T1000 (cell line): ENCODE measurements around the gene COX7A2L.
"Not testable (repeated sequence)": the region's sequence is repeated elsewhere in the genome, so short reads cannot be mapped to it uniquely, and the experiment has no call there.

ENCODE experiments used
- DNase-seq: peaks from one replicate; lab custom pipeline; 2025; ENCODE audit warnings: mixed read lengths; lab: John Stamatoyannopoulos, UW

The COX7A2L gene

DNA sequence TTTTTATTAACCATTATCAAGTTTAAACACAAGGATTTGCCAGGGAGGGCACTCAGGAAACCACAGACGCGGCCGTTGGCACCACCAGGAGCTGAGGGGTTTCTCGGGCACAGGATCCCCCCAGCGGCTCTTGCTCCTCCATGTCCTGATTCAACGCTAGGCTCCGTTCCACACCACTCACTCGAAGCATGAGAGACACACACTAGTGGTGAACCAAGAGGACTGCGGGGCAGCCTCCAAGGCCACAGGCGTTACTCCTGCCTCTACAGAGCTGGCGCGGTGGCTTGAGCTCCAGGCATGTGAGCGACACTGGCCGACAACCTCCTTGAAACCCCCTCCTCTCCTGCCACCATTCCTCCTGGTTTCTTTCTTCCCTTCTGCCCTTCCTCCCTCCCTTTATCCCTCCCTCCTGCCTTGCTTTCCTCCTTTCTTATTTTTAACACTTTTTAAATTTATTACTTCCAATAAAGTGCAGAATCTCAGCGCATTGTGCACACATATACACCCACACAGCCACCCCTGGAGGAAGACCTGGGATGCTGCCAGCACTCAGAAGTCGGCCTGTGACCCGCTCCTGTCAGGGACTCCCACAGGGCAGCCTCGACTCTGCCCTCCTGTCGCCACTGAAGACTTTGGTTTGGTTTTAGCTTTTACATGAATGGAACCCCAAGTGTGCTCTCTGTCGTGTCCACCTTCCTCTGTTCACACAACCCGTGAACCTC is 21.7 kb downstream of the COX7A2L start:
- no peak for DNase-seq

GRCh38 chr2:42338567-42339190 is 22.3 kb downstream of the COX7A2L start:
- no peak for DNase-seq

- DNase-seq = no peak
These were observed 23.0 kb downstream of the COX7A2L start for GRCh38 chr2:42337846-42338566.

- no peak for DNase-seq
These were observed 23.6 kb downstream of the COX7A2L start for GRCh38 chr2:42337356-42337820.

- DNase-seq = no peak
These were observed 24.6 kb downstream of the COX7A2L start for GRCh38 chr2:42336361-42336965.

DNA sequence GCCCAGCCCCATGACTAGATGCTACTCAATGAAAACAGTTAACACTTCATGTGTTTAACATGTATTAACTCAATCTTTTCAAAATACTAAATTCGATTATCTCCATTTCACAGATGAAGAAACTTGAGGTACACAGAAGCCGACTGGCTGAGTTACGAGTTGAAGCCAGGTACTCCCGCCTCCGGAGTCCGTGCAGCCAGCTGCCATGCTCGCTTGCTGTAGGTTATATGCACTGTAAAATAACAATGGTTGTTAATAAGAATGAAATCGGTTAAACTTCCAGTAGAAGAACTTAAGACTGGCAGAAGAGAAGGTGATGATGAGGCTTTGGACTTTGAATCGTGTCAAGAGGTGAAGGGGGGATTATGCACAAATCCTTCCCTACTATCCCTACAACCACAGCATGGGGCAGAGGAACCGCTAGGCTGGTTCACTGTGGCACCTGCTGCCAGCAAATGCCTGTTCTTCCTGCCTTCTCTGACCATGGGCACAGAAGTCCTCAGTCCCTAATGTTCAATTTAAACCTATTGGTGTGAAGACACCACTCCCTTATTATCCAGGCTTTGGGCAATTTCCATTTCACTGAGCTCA is 25.4 kb downstream of the COX7A2L start:
- DNase-seq = no peak

- not testable (repeated sequence) for DNase-seq
These were observed 26.2 kb downstream of the COX7A2L start for GRCh38 chr2:42334865-42335264.

DNA sequence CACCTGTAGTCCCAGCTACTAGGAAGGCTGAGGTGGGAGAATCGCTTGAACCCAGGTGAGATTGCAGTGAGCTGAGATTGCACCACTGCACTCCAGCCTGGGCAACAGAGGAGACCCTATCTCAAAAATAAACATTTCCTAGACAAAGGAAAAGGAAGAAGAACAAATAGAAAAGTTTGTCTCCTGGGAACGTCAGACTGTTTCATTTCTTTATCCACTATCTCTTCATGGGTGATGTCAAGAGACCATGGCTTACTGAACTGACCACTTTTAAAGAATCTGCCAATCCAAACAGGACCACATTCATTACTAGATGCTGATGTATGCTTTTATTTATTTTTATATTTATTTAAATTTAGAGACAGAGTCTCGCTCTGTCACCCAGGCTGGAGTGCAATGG is 26.8 kb downstream of the COX7A2L start:
- DNase-seq = no peak

GRCh38 chr2:42333579-42333978 is 27.4 kb downstream of the COX7A2L start:
- no peak for DNase-seq

GRCh38 chr2:42332575-42332974 is 28.4 kb downstream of the COX7A2L start:
- DNase-seq = no peak

GRCh38 chr2:42331569-42332284 is 29.3 kb downstream of the COX7A2L start:
- no peak for DNase-seq

DNA sequence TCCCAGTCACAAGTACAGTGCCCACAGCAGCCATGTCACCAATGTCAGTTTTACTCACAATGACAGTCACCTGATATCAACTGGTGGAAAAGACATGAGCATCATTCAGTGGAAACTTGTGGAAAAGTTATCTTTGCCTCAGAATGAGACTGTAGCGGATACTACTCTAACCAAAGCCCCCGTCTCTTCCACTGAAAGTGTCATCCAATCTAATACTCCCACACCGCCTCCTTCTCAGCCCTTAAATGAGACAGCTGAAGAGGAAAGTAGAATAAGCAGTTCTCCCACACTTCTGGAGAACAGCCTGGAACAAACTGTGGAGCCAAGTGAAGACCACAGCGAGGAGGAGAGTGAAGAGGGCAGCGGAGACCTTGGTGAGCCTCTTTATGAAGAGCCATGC is 31.3 kb downstream of the COX7A2L start:
- no peak for DNase-seq

DNA sequence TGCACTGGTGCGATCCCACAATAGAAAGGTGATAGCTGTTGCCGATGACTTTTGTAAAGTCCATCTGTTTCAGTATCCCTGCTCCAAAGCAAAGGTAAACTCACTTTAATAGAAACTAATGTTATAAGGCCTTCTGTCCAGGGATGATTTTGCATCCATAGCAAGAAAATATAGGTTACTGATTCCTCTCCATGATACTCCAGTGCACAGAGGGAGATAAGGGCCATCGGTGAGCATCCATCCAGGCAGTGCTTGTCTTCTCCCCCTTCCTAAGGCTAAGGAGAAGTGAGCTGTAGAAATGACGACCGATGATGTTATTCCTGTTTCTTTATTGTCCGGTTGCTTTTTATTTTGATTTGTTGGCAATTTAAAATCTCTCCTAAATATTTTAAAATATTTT is 32.1 kb downstream of the COX7A2L start:
- DNase-seq = no peak

- no peak for DNase-seq
These were observed 32.7 kb downstream of the COX7A2L start for GRCh38 chr2:42328148-42328833.

- DNase-seq = no peak
These were observed 33.9 kb downstream of the COX7A2L start for GRCh38 chr2:42327125-42327524.

DNA sequence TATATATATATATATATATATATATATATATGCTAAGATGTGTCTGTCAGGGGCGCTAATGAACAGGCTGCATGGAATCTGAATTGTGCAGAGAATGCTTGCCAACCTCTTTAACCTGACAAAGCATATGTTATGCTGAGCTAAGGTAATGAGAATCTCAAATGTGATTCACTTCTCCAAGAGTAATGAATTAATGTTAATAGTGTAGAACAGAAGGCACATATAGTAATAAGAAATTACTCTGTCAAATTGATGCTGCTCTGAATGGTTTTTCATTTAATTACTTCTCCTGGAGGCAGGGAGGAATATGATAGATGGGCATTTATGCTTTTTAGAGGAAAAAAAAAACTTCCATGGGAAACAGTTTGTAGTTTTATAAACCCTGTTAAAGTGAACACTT is 35.4 kb downstream of the COX7A2L start:
- DNase-seq = no peak

- no peak for DNase-seq
These were observed 36.1 kb downstream of the COX7A2L start for GRCh38 chr2:42324949-42325348.

DNA sequence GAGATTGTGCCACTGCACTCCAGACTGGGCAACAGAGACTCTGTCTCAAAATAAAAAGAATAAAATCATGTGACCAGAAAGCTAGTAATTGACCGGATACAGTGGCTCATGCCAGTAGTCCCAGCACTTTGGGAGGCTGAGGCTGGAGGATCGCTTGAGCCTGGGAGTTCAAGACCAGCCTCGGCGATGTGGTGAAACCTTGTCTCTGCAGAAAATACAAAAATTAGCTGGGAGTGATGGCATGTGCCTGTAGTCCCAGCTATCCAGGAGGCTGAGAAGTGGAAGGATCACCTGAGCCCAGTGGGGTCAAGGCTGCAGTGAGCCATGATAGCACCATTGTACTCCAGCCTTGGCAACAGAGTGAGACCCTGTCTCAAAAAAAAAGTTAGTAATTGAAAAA is 36.8 kb downstream of the COX7A2L start:
- no peak for DNase-seq

DNA sequence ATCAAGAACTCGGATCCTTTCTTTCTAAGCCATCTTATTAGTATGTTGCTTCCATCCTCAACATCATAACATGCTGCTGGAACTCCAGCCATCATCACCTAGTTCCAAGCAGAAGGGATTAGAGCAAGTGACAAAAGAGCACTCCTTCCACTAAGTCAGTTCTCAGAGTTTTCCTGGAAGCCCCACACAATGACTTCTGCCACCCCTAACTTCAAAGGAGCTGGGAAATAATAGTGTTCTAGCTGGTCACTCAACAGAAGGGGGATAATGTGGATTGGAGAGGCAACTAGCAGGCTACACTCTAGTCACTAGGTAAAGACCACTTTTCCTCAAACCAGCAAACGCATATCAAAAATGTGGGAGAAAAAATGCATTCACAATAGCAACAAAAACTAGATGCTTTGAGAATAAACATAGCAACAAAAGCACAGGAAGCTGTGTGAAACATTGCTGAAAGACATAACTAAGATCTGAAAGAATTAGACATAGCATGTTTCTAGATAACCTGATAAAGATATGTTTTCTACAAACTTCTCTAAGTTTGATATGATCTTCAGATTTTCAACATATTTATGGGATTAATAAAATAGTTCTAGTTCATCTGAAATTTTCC is 39.5 kb downstream of the COX7A2L start:
- no peak for DNase-seq

- DNase-seq = no peak
These were observed 41.8 kb downstream of the COX7A2L start for GRCh38 chr2:42319265-42319664.

DNA sequence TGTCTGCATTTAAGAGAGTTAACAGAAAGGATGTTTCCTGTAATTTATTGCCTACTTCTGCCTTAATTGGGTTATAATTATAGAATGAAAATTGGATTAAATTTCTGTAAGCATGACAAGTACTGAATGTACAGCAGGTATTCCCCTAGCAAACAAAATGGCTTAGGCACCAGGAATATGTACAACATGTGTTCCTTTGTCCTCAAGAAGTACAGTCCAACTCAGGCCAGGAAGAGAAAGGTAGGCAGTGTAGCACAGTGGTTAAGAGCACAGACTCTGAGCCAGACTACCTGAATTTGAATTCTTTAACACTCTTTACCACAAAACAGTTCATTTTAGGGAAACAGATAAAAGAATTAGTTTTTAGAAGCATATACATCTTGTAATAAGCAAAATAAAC is 43.1 kb downstream of the COX7A2L start:
- DNase-seq = no peak
